WTC11 (cell line): Measurements from ENCODE around the gene PDE6H. TPM values are rescaled to one million over a fixed set of nuclear protein-coding genes. Genes with fewer than 3 reads are reported as not detected.

Experiments
- ATAC-seq: fragments of 200-7000 bp; cut with Tn5 transposase; 2 replicates; pipeline ENCODE4 v1.10.0; 2021; ENCODE audit warnings: mild to moderate bottlenecking, moderate library complexity
- CTCF ChIA-PET: fragments of 300-600 bp; sonication (Branson Sonifier 250); formaldehyde crosslinking; loops from one replicate; lab custom pipeline; 2021; ENCODE audit warnings: antibody characterized with exemption; lab: Charles Lee
- POLR2A ChIA-PET: fragments of 350-600 bp; sonication (Branson Sonifier 250); formaldehyde crosslinking; loops from one replicate; lab custom pipeline; 2021; ENCODE audit warnings: antibody characterized with exemption; lab: Charles Lee
- DNase-seq: peaks from one replicate; pipeline ENCODE4 v3.0.0; 2021; ENCODE audit warnings: low spot score
- H3K27ac Mint-ChIP-seq: 2 replicates; pipeline ENCODE4 v1.8.0; 2021; ENCODE audit warnings: mixed read lengths
- H3K27me3 Mint-ChIP-seq: 2 replicates; pipeline ENCODE4 v1.8.0; 2021; ENCODE audit warnings: low read depth, mild to moderate bottlenecking, moderate library complexity, mixed read lengths
- H3K36me3 Mint-ChIP-seq: 2 replicates; pipeline ENCODE4 v1.8.0; 2021; ENCODE audit warnings: mixed read lengths
- H3K4me1 Mint-ChIP-seq: 2 replicates; pipeline ENCODE4 v1.8.0; 2022; ENCODE audit warnings: mixed read lengths
- H3K4me3 Mint-ChIP-seq: 2 replicates; pipeline ENCODE4 v1.8.0; 2021; ENCODE audit warnings: mild to moderate bottlenecking, moderate library complexity, mixed read lengths
- H3K9me3 Mint-ChIP-seq: 2 replicates; pipeline ENCODE4 v1.8.0; 2021; ENCODE audit warnings: mixed read lengths
- CREB1 ChIP-seq: sonication (generic); formaldehyde crosslinking; IDR thresholded peaks from 2 replicates; pipeline ENCODE4 v1.8.0; 2023; ENCODE audit warnings: mild to moderate bottlenecking, missing genetic modification reagents
- FOXJ3 ChIP-seq: sonication (generic); formaldehyde crosslinking; IDR thresholded peaks from 2 replicates; pipeline ENCODE4 v1.9.0; 2021; ENCODE audit warnings: missing genetic modification reagents, mild to moderate bottlenecking, borderline replicate concordance
- GABPB1 ChIP-seq: sonication (generic); formaldehyde crosslinking; IDR thresholded peaks from 2 replicates; pipeline ENCODE4 v1.8.1; 2023; ENCODE audit warnings: mild to moderate bottlenecking, missing genetic modification reagents
- MYBL2 ChIP-seq: sonication (generic); formaldehyde crosslinking; IDR thresholded peaks from 2 replicates; pipeline ENCODE4 v1.8.1; 2023; ENCODE audit warnings: mild to moderate bottlenecking, moderate library complexity, missing genetic modification reagents
- NFYB ChIP-seq: sonication (generic); formaldehyde crosslinking; conservative IDR thresholded peaks from 2 replicates; pipeline ENCODE4 v1.8.0; 2022; ENCODE audit warnings: low read depth, missing genetic modification reagents
- ZNF121 ChIP-seq: sonication (generic); formaldehyde crosslinking; IDR thresholded peaks from 2 replicates; pipeline ENCODE4 v1.8.0; 2023; ENCODE audit warnings: missing genetic modification reagents
- ZNF138 ChIP-seq: sonication (generic); formaldehyde crosslinking; conservative IDR thresholded peaks from 2 replicates; pipeline ENCODE4 v1.8.1; 2022; ENCODE audit warnings: mild to moderate bottlenecking, moderate library complexity, missing genetic modification reagents
- ZNF263 ChIP-seq: sonication (generic); formaldehyde crosslinking; IDR thresholded peaks from 2 replicates; pipeline ENCODE4 v1.8.1; 2022; ENCODE audit warnings: low read depth, mild to moderate bottlenecking, moderate library complexity, missing genetic modification reagents
- total RNA-seq: library from RNA; stranded (reverse); gene quantifications from 3 replicates; pipeline ENCODE4 v1.2.3, GENCODE V29; 2021
- TF ChIP-seq, protein P1 (sequence below): sonication (generic); formaldehyde crosslinking; IDR thresholded peaks from 2 replicates; pipeline ENCODE4 v1.8.1; 2022; ENCODE audit warnings: low read depth, mild to moderate bottlenecking, moderate library complexity, missing genetic modification reagents, borderline replicate concordance
- TF ChIP-seq, protein P2 (sequence below): fragments of 250-450 bp; sonication (Bioruptor Pico); IDR thresholded peaks from 2 replicates; pipeline ENCODE4 v1.9.0; 2021; ENCODE audit warnings: mild to moderate bottlenecking
- TF ChIP-seq, protein P3 (sequence below): fragments of 200-600 bp; IDR thresholded peaks from 2 replicates; pipeline ENCODE4 v1.8.0; 2022; ENCODE audit warnings: antibody characterized with exemption
- TF ChIP-seq, protein P4 (sequence below): sonication (generic); formaldehyde crosslinking; IDR thresholded peaks from 2 replicates; pipeline ENCODE4 v1.8.1; 2022; ENCODE audit warnings: mild to moderate bottlenecking, missing genetic modification reagents, moderate library complexity, borderline replicate concordance
- TF ChIP-seq, protein P5 (sequence below): sonication (generic); formaldehyde crosslinking; IDR thresholded peaks from 2 replicates; pipeline ENCODE4 v1.8.0; 2022; ENCODE audit warnings: mild to moderate bottlenecking, missing genetic modification reagents
- TF ChIP-seq, protein P6 (sequence below): sonication (generic); formaldehyde crosslinking; IDR thresholded peaks from 2 replicates; pipeline ENCODE4 v1.8.1; 2022; ENCODE audit warnings: mild to moderate bottlenecking, moderate library complexity, missing genetic modification reagents
- TF ChIP-seq, protein P7 (sequence below): sonication (generic); formaldehyde crosslinking; IDR thresholded peaks from 2 replicates; pipeline ENCODE4 v1.8.1; 2022; ENCODE audit warnings: low read depth, missing genetic modification reagents, borderline replicate concordance

PDE6H gene
- total RNA-seq, 1 experiment from 2014 or later, result not detected

DNA sequence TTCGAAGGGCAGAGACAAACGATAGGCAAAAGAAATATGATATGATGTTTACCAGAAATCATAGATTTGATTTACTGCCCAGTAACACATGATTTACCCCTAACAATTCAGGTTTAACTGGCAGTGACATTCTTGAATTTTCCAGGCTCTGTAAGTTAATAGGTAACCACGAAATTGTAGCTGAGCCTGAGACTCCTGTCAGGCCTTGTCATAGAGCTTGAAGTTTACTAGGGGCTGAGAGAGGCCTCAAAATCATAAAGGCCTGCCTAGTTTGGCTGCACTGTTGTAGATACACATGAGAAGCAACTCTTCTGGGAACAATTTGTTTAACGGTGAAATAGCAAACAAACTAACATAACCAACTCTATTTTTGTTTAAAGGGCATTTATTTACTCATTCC, 37.8 kb upstream of the PDE6H start:
- ChIA-PET CTCF (interaction anchor here (2.3 kb wide), 1 partner anchor 22 kb away, joined by 10 read pairs; no protein-coding TSS in a partner anchor), POLR2A (no interaction called here)
- H3K27me3 Mint-ChIP-seq, result no peaks in the 10 kb centered on the region
- TF ChIP-seq, protein P1, sequence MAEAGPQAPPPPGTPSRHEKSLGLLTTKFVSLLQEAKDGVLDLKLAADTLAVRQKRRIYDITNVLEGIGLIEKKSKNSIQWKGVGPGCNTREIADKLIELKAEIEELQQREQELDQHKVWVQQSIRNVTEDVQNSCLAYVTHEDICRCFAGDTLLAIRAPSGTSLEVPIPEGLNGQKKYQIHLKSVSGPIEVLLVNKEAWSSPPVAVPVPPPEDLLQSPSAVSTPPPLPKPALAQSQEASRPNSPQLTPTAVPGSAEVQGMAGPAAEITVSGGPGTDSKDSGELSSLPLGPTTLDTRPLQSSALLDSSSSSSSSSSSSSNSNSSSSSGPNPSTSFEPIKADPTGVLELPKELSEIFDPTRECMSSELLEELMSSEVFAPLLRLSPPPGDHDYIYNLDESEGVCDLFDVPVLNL (CRISPR knock-in tag), result no peak
- no peaks in the 10 kb centered on the region for H3K9me3 Mint-ChIP-seq
- no peaks in the 10 kb centered on the region for H3K36me3 Mint-ChIP-seq
- H3K4me3 Mint-ChIP-seq, result no peak overlapping the region
- ATAC-seq (no peak), DNase-seq (no peak)
- H3K27ac Mint-ChIP-seq, result no peak overlapping the region
- peaks cover 3% of the 10 kb centered on the region; the same call in 1 of the 2 replicates for H3K4me1 Mint-ChIP-seq

DNA sequence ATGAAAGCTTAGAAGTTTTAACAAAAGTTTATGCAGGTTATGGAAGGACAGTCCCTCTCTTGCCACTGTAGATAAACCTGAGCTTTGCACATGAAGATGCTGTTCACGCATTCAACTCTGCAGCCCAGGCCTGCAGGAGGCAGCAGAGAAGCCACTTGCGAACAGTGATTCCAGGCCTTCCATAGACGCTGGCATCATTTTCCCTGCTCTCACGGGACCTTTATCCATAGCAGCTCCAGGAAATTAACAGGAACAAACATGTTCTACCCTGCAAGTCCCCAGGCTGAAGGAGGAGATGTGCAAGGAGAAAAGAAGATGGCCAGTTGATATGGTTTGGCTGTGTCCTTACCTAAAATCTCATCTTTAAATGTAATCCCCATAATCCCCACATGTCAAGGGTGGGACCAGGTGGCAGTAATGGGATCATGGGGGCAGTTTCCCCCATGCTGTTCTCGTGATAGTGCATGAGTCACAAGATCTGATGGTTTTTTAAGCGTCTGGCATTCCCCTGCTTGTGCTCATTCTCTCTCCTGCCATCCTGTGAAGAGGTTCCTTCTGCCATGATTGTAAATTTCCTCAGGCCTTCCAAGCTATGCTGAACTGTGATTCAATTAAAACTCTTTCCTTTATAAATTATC, 36.5 kb upstream of the PDE6H start:
- no peaks in the 10 kb centered on the region for H3K9me3 Mint-ChIP-seq
- ChIA-PET POLR2A (no interaction called here), CTCF (interaction anchor here (0.5 to 3.0 kb wide), 23 partner anchors 9 to 285 kb away, joined by 3 to 26 read pairs (median 5); partner anchors contain the start of genes C12orf60, PDE6H and RERG)
- peak; percentile 59 for DNase-seq
- H3K4me3 Mint-ChIP-seq, result no peak overlapping the region
- H3K36me3 Mint-ChIP-seq, result no peaks in the 10 kb centered on the region
- H3K4me1 Mint-ChIP-seq, result no peaks in the 10 kb centered on the region
- H3K27me3 Mint-ChIP-seq, result no peaks in the 10 kb centered on the region
- TF ChIP-seq ZNF121, result no peak
- TF ChIP-seq MYBL2 (CRISPR knock-in tag), result 0 out of 2 replicates have a peak, but pooled peaks have one; percentile 32
- TF ChIP-seq, protein P2, sequence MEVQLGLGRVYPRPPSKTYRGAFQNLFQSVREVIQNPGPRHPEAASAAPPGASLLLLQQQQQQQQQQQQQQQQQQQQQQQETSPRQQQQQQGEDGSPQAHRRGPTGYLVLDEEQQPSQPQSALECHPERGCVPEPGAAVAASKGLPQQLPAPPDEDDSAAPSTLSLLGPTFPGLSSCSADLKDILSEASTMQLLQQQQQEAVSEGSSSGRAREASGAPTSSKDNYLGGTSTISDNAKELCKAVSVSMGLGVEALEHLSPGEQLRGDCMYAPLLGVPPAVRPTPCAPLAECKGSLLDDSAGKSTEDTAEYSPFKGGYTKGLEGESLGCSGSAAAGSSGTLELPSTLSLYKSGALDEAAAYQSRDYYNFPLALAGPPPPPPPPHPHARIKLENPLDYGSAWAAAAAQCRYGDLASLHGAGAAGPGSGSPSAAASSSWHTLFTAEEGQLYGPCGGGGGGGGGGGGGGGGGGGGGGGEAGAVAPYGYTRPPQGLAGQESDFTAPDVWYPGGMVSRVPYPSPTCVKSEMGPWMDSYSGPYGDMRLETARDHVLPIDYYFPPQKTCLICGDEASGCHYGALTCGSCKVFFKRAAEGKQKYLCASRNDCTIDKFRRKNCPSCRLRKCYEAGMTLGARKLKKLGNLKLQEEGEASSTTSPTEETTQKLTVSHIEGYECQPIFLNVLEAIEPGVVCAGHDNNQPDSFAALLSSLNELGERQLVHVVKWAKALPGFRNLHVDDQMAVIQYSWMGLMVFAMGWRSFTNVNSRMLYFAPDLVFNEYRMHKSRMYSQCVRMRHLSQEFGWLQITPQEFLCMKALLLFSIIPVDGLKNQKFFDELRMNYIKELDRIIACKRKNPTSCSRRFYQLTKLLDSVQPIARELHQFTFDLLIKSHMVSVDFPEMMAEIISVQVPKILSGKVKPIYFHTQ (CRISPR knock-in tag), result no peak
- TF ChIP-seq, protein P1 (CRISPR knock-in tag), result no peak
- TF ChIP-seq CREB1 (CRISPR knock-in tag), result no peak
- TF ChIP-seq, protein P3, sequence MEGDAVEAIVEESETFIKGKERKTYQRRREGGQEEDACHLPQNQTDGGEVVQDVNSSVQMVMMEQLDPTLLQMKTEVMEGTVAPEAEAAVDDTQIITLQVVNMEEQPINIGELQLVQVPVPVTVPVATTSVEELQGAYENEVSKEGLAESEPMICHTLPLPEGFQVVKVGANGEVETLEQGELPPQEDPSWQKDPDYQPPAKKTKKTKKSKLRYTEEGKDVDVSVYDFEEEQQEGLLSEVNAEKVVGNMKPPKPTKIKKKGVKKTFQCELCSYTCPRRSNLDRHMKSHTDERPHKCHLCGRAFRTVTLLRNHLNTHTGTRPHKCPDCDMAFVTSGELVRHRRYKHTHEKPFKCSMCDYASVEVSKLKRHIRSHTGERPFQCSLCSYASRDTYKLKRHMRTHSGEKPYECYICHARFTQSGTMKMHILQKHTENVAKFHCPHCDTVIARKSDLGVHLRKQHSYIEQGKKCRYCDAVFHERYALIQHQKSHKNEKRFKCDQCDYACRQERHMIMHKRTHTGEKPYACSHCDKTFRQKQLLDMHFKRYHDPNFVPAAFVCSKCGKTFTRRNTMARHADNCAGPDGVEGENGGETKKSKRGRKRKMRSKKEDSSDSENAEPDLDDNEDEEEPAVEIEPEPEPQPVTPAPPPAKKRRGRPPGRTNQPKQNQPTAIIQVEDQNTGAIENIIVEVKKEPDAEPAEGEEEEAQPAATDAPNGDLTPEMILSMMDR, result 0 out of 2 replicates have a peak, but pooled peaks have one; percentile 21
- TF ChIP-seq, protein P4, sequence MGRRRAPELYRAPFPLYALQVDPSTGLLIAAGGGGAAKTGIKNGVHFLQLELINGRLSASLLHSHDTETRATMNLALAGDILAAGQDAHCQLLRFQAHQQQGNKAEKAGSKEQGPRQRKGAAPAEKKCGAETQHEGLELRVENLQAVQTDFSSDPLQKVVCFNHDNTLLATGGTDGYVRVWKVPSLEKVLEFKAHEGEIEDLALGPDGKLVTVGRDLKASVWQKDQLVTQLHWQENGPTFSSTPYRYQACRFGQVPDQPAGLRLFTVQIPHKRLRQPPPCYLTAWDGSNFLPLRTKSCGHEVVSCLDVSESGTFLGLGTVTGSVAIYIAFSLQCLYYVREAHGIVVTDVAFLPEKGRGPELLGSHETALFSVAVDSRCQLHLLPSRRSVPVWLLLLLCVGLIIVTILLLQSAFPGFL (CRISPR knock-in tag), result no peak
- TF ChIP-seq, protein P5, sequence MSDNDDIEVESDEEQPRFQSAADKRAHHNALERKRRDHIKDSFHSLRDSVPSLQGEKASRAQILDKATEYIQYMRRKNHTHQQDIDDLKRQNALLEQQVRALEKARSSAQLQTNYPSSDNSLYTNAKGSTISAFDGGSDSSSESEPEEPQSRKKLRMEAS (CRISPR knock-in tag), result no peak
- peak; percentile 93 for ATAC-seq
- no peak overlapping the region for H3K27ac Mint-ChIP-seq

DNA sequence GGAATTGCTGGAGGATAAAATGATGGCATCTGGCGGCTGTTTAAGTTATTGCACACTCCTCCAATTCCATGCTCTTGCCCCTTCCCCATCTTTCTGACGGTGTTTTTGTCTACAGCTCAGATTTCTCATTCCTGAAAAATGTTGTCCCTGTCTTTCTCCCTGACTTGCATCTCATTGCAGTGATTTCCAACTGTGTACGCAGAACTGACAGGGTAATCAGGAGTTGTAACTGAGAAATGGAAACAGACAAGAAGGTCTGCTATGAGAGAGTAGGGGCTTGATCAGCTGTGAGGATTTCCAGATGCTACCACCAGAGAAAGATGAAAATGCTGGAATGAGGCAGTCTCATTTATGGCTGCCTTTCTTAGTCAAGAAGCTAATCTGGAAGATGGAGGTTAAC, 35.8 kb upstream of the PDE6H start:
- Mint-ChIP-seq H3K36me3 (no peaks in the 10 kb centered on the region), H3K9me3 (no peaks in the 10 kb centered on the region), H3K4me3 (no peak overlapping the region), H3K27me3 (no peaks in the 10 kb centered on the region), H3K27ac (no peak overlapping the region)
- ATAC-seq (no peak), DNase-seq (no peak)
- ChIA-PET POLR2A (no interaction called here), CTCF (interaction anchor here (1.4 to 3.0 kb wide), 13 partner anchors 10 to 284 kb away, joined by 3 to 26 read pairs (median 6); partner anchors contain the start of genes PDE6H and RERG)
- TF ChIP-seq GABPB1 (CRISPR knock-in tag) (no peak), ZNF263 (CRISPR knock-in tag) (no peak), ZNF121 (no peak), FOXJ3 (CRISPR knock-in tag) (no peak), ZNF138 (no peak), MYBL2 (CRISPR knock-in tag) (no peak), CREB1 (CRISPR knock-in tag) (no peak), NFYB (CRISPR knock-in tag) (no peak)
- TF ChIP-seq, protein P1 (CRISPR knock-in tag), result no peak
- TF ChIP-seq, protein P6, sequence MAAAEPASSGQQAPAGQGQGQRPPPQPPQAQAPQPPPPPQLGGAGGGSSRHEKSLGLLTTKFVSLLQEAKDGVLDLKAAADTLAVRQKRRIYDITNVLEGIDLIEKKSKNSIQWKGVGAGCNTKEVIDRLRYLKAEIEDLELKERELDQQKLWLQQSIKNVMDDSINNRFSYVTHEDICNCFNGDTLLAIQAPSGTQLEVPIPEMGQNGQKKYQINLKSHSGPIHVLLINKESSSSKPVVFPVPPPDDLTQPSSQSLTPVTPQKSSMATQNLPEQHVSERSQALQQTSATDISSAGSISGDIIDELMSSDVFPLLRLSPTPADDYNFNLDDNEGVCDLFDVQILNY (CRISPR knock-in tag), result no peak
- TF ChIP-seq, protein P7, sequence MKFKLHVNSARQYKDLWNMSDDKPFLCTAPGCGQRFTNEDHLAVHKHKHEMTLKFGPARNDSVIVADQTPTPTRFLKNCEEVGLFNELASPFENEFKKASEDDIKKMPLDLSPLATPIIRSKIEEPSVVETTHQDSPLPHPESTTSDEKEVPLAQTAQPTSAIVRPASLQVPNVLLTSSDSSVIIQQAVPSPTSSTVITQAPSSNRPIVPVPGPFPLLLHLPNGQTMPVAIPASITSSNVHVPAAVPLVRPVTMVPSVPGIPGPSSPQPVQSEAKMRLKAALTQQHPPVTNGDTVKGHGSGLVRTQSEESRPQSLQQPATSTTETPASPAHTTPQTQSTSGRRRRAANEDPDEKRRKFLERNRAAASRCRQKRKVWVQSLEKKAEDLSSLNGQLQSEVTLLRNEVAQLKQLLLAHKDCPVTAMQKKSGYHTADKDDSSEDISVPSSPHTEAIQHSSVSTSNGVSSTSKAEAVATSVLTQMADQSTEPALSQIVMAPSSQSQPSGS (CRISPR knock-in tag), result no peak
- TF ChIP-seq, all 79 proteins: peak for 0
- H3K4me1 Mint-ChIP-seq, result no peaks in the 10 kb centered on the region
